Activated CD8-positive, alpha-beta memory T cell treated with anti-CD3 and anti-CD28 coated beads, Interleukin-2, amount 10 ng/mL, durations not matched to agents 7 days and 5 days (primary cell): ENCODE data around the gene FAS. TPM values are rescaled to one million over a fixed set of nuclear protein-coding genes. Genes with fewer than 3 reads are reported as not detected.

Experiments used
- ATAC-seq: fragments of 150-1000 bp; cut with Tn5 transposase; one replicate; pipeline ENCODE4 v1.10.0; 2021; ENCODE audit warnings: moderate library complexity
- CTCF ChIA-PET: fragments of 350-600 bp; sonication (Branson Sonifier 250); formaldehyde crosslinking; loops from one replicate; lab custom pipeline; 2021; ENCODE audit warnings: antibody characterized with exemption; lab: Charles Lee
- DNase-seq: peaks from one replicate; pipeline ENCODE4 v3.0.0-alpha.2; 2020
- H3K27ac Mint-ChIP-seq: one replicate; pipeline ENCODE4 v1.8.0; 2021; ENCODE audit warnings: mild to moderate bottlenecking, mixed read lengths
- H3K27me3 Mint-ChIP-seq: one replicate; pipeline ENCODE4 v1.8.0; 2021; ENCODE audit warnings: mixed read lengths
- H3K36me3 Mint-ChIP-seq: one replicate; pipeline ENCODE4 v1.8.0; 2021; ENCODE audit warnings: mild to moderate bottlenecking, mixed read lengths
- H3K4me1 Mint-ChIP-seq: one replicate; pipeline ENCODE4 v1.8.0; 2021; ENCODE audit warnings: mixed read lengths
- H3K4me3 Mint-ChIP-seq: one replicate; pipeline ENCODE4 v1.8.0; 2021; ENCODE audit warnings: mild to moderate bottlenecking, moderate library complexity, mixed read lengths
- H3K9me3 Mint-ChIP-seq: one replicate; pipeline ENCODE4 v1.8.0; 2022; ENCODE audit warnings: low read depth, mixed read lengths
- total RNA-seq, 2 experiments: library from RNA; stranded (reverse); gene quantifications; one replicate each; pipeline ENCODE4 v1.2.3, GENCODE V29; 2021

FAS gene
- total RNA-seq, 2 experiments from 2014 or later = 73.7 to 75.4 TPM

GRCh38 chr10:88975377-88975720 is 15.2 kb upstream of the FAS start:
- DNase-seq (no peak), ATAC-seq (peak; percentile 20)
- CTCF ChIA-PET = interaction anchor here (1.0 to 1.7 kb wide), 4 partner anchors 12 to 233 kb away, joined by 3 to 4 read pairs (median 4); partner anchors contain the start of gene FAS
- H3K4me3 Mint-ChIP-seq = peak overlapping the region; percentile 95
- no peaks in the 10 kb centered on the region for H3K9me3 Mint-ChIP-seq
- H3K36me3 Mint-ChIP-seq = peaks cover 7% of the 10 kb centered on the region
- H3K27ac Mint-ChIP-seq = peak overlapping the region; percentile 99
- H3K4me1 Mint-ChIP-seq = peaks cover 26% of the 10 kb centered on the region
- no peaks in the 10 kb centered on the region for H3K27me3 Mint-ChIP-seq

GRCh38 chr10:88978463-88978862 is 12.1 kb upstream of the FAS start:
- CTCF ChIA-PET = interaction anchor here (1.3 to 1.5 kb wide), 2 partner anchors 9 to 10 kb away, joined by 3 read pairs; no protein-coding TSS in a partner anchor
- no peak for ATAC-seq
- Mint-ChIP-seq H3K4me3 (no peak overlapping the region), H3K36me3 (peaks cover 11% of the 10 kb centered on the region), H3K9me3 (no peaks in the 10 kb centered on the region), H3K27me3 (no peaks in the 10 kb centered on the region), H3K4me1 (peaks cover 27% of the 10 kb centered on the region), H3K27ac (no peak overlapping the region)
- no peak for DNase-seq

GRCh38 chr10:88979153-88979562 is 11.4 kb upstream of the FAS start:
- H3K27me3 Mint-ChIP-seq = no peaks in the 10 kb centered on the region
- no peak for ATAC-seq
- CTCF ChIA-PET = interaction anchor here (1.3 to 1.5 kb wide), 2 partner anchors 8 to 11 kb away, joined by 3 read pairs; no protein-coding TSS in a partner anchor

GRCh38 chr10:88979603-88980002 is 11.0 kb upstream of the FAS start:
- CTCF ChIA-PET = no interaction called here

More at GRCh38 chr10:88979153-88979562, 11.4 kb upstream of the FAS start:
- Mint-ChIP-seq H3K9me3 (no peaks in the 10 kb centered on the region), H3K27ac (no peak overlapping the region), H3K36me3 (peaks cover 15% of the 10 kb centered on the region), H3K4me3 (no peak overlapping the region), H3K4me1 (peaks cover 29% of the 10 kb centered on the region)
- DNase-seq = no peak

GRCh38 chr10:88980247-88980646 is 10.4 kb upstream of the FAS start:
- peaks cover 20% of the 10 kb centered on the region for H3K36me3 Mint-ChIP-seq
- CTCF ChIA-PET = no interaction called here
- DNase-seq = no peak
- no peak overlapping the region for H3K27ac Mint-ChIP-seq
- peaks cover 29% of the 10 kb centered on the region for H3K4me1 Mint-ChIP-seq
- no peaks in the 10 kb centered on the region for H3K9me3 Mint-ChIP-seq
- no peak overlapping the region for H3K4me3 Mint-ChIP-seq
- H3K27me3 Mint-ChIP-seq = no peaks in the 10 kb centered on the region
- ATAC-seq = no peak

More at GRCh38 chr10:88979603-88980002, 11.0 kb upstream of the FAS start:
- Mint-ChIP-seq H3K4me3 (no peak overlapping the region), H3K36me3 (peaks cover 18% of the 10 kb centered on the region), H3K9me3 (no peaks in the 10 kb centered on the region), H3K27me3 (no peaks in the 10 kb centered on the region), H3K4me1 (peaks cover 31% of the 10 kb centered on the region), H3K27ac (no peak overlapping the region)
- ATAC-seq (no peak), DNase-seq (no peak)

- CTCF ChIA-PET = no interaction called here
- Mint-ChIP-seq H3K4me1 (peaks cover 28% of the 10 kb centered on the region), H3K4me3 (no peak overlapping the region), H3K36me3 (peaks cover 20% of the 10 kb centered on the region), H3K27ac (no peak overlapping the region), H3K9me3 (no peaks in the 10 kb centered on the region), H3K27me3 (no peaks in the 10 kb centered on the region)
- ATAC-seq = no peak
- DNase-seq = no peak
Measured at GRCh38 chr10:88980800-88981199, 9.8 kb upstream of the FAS start.

- Mint-ChIP-seq H3K4me1 (peaks cover 27% of the 10 kb centered on the region), H3K9me3 (peaks cover 5% of the 10 kb centered on the region), H3K36me3 (peaks cover 25% of the 10 kb centered on the region), H3K27me3 (no peaks in the 10 kb centered on the region), H3K4me3 (no peak overlapping the region), H3K27ac (no peak overlapping the region)
- DNase-seq (no peak), ATAC-seq (no peak)
- CTCF ChIA-PET = interaction anchor here (1.0 kb wide), 1 partner anchor 13 kb away, joined by 3 read pairs; no protein-coding TSS in a partner anchor
Measured at GRCh38 chr10:88981435-88981834, 9.2 kb upstream of the FAS start.

- CTCF ChIA-PET = interaction anchor here (1.0 to 1.4 kb wide), 3 partner anchors 12 to 48 kb away, joined by 3 to 10 read pairs (median 3); no protein-coding TSS in a partner anchor
- H3K9me3 Mint-ChIP-seq = peaks cover 7% of the 10 kb centered on the region
- H3K27ac Mint-ChIP-seq = no peak overlapping the region
Measured at GRCh38 chr10:88982366-88982765, 8.2 kb upstream of the FAS start.

GRCh38 chr10:88983206-88983605 is 7.4 kb upstream of the FAS start:
- peaks cover 36% of the 10 kb centered on the region for H3K36me3 Mint-ChIP-seq
- DNase-seq = no peak
- no peak overlapping the region for H3K4me3 Mint-ChIP-seq
- no peak overlapping the region for H3K27ac Mint-ChIP-seq
- H3K27me3 Mint-ChIP-seq = no peaks in the 10 kb centered on the region
- H3K9me3 Mint-ChIP-seq = peaks cover 7% of the 10 kb centered on the region
- CTCF ChIA-PET = interaction anchor here (0.8 to 1.4 kb wide), 3 partner anchors 13 to 49 kb away, joined by 3 to 10 read pairs (median 3); no protein-coding TSS in a partner anchor
- ATAC-seq = no peak
- peaks cover 40% of the 10 kb centered on the region for H3K4me1 Mint-ChIP-seq

More at GRCh38 chr10:88982366-88982765, 8.2 kb upstream of the FAS start:
- H3K4me3 Mint-ChIP-seq = no peak overlapping the region
- H3K36me3 Mint-ChIP-seq = peaks cover 29% of the 10 kb centered on the region
- DNase-seq (no peak), ATAC-seq (no peak)
- H3K27me3 Mint-ChIP-seq = no peaks in the 10 kb centered on the region
- H3K4me1 Mint-ChIP-seq = peaks cover 31% of the 10 kb centered on the region

- no peak for ATAC-seq
- no peak for DNase-seq
- peaks cover 46% of the 10 kb centered on the region for H3K4me1 Mint-ChIP-seq
- H3K27me3 Mint-ChIP-seq = no peaks in the 10 kb centered on the region
- no peak overlapping the region for H3K4me3 Mint-ChIP-seq
- H3K27ac Mint-ChIP-seq = no peak overlapping the region
- CTCF ChIA-PET = no interaction called here
- H3K9me3 Mint-ChIP-seq = peaks cover 7% of the 10 kb centered on the region
- peaks cover 36% of the 10 kb centered on the region for H3K36me3 Mint-ChIP-seq
Measured at GRCh38 chr10:88983939-88984338, 6.7 kb upstream of the FAS start.

GRCh38 chr10:88984525-88984924 is 6.1 kb upstream of the FAS start:
- H3K4me1 Mint-ChIP-seq = peaks cover 49% of the 10 kb centered on the region
- no peak overlapping the region for H3K4me3 Mint-ChIP-seq
- CTCF ChIA-PET = interaction anchor here (0.8 kb wide), 1 partner anchor 8 kb away, joined by 4 read pairs; no protein-coding TSS in a partner anchor
- peaks cover 7% of the 10 kb centered on the region for H3K9me3 Mint-ChIP-seq
- H3K27me3 Mint-ChIP-seq = no peaks in the 10 kb centered on the region
- peaks cover 36% of the 10 kb centered on the region for H3K36me3 Mint-ChIP-seq
- H3K27ac Mint-ChIP-seq = peak overlapping the region; percentile 5
- no peak for DNase-seq
- ATAC-seq = no peak

GRCh38 chr10:88986549-88987242 is 3.9 kb upstream of the FAS start:
- H3K27me3 Mint-ChIP-seq = no peaks in the 10 kb centered on the region
- DNase-seq (no peak), ATAC-seq (no peak)
- peaks cover 7% of the 10 kb centered on the region for H3K9me3 Mint-ChIP-seq
- no peak overlapping the region for H3K4me3 Mint-ChIP-seq
- H3K4me1 Mint-ChIP-seq = peaks cover 59% of the 10 kb centered on the region
- peaks cover 39% of the 10 kb centered on the region for H3K36me3 Mint-ChIP-seq
- H3K27ac Mint-ChIP-seq = peak overlapping the region; percentile 73
- CTCF ChIA-PET = interaction anchor here (0.7 to 1.9 kb wide), 8 partner anchors 8 to 53 kb away, joined by 3 to 14 read pairs (median 6); no protein-coding TSS in a partner anchor

GRCh38 chr10:88987243-88987725 is 3.3 kb upstream of the FAS start:
- DNase-seq (peak; percentile 74), ATAC-seq (peak; percentile 20)
- Mint-ChIP-seq H3K4me3 (peak overlapping the region; percentile 47), H3K27ac (peak overlapping the region; percentile 80), H3K9me3 (peaks cover 7% of the 10 kb centered on the region), H3K27me3 (no peaks in the 10 kb centered on the region), H3K4me1 (peaks cover 59% of the 10 kb centered on the region), H3K36me3 (peaks cover 42% of the 10 kb centered on the region)
- CTCF ChIA-PET = interaction anchor here (0.7 to 1.9 kb wide), 9 partner anchors 9 to 54 kb away, joined by 3 to 14 read pairs (median 6); no protein-coding TSS in a partner anchor
